Myocyte (in vitro differentiated cells): ENCODE results near the gene MAST1. TPM values are rescaled to one million over a fixed set of nuclear protein-coding genes. Genes with fewer than 3 reads are reported as not detected.
A peak's percentile ranks its signal among the peaks of the same experiment; 100 is the strongest.
"Not testable (repeated sequence)": the region's sequence is repeated elsewhere in the genome, so short reads cannot be mapped to it uniquely, and the experiment has no call there.

Source experiments
- DNase-seq: peaks from one replicate; pipeline ENCODE4 v3.0.0-alpha.2; 2012; ENCODE audit warnings: low read depth
- microRNA-seq: library from miRNA; unstranded; fragments of <30 nt; microRNA quantifications from one replicate; pipeline ENCODE4, GENCODE V29; 2016
- total RNA-seq: library from RNA; depleted of rRNA; stranded (reverse); fragments of >200 nt; gene quantifications from 2 replicates; pipeline ENCODE4 v1.2.3, GENCODE V29; 2014

Gene MAST1
- total RNA-seq, 1 donor from 2014 or later = not detected

GRCh38 chr19:12888006-12888603 is 49.8 kb downstream of the MAST1 start:
- no peak for DNase-seq

- not testable (repeated sequence) for DNase-seq
These were observed 52.0 kb downstream of the MAST1 start for GRCh38 chr19:12890299-12890786.

- DNase-seq = peak; percentile 99
These were observed 52.7 kb downstream of the MAST1 start, which contains the start of gene GCDH for GRCh38 chr19:12890787-12891552. GCDH (plus strand) TSS chr19:12891160; CDS start chr19:12891305, 145 bp downstream.

- DNase-seq = no peak
These were observed 53.3 kb downstream of the MAST1 start for GRCh38 chr19:12891553-12892021.

DNA sequence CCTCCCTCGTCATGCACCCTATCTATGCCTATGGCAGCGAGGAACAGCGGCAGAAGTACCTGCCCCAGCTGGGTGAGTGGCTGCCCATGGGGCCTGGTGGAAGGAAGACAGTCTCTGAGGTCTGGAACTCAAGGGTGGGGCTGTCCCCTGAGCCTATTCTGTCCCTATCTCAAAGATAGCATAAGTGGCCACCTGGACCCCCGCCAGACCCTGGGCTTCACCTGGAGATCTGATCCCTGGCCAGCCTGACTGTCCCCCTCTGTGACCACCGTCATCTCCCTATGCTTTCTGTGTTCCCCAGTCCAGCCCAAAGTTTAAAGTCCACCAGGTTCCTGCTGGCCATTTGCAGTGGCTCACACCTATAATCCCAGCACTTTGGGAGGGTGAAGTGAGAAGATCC is 55.3 kb downstream of the MAST1 start:
- no peak for DNase-seq

DNA sequence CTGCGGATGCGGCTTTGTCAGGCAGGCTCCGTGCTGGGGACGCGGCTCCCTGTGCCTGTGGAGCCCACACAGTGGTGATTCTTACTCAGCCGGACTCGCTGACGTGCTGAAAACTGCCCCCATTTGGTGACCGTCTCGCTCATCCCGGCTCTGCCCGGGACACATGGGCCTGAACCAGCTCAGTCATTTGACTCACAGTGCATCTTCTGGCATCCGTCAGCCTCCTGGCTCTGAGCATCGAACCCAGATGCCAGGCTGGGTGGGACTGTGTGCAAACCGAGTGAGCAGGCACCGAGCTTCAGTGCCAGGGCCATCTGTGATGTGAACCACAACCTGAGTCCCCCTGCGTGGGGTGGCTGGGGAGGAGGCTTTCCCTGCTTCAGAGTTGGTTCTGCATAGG is 58.1 kb downstream of the MAST1 start:
- no peak for DNase-seq

- no peak for DNase-seq
These were observed 61.7 kb downstream of the MAST1 start for GRCh38 chr19:12899891-12900518.

- DNase-seq = no peak
These were observed 68.9 kb downstream of the MAST1 start for GRCh38 chr19:12907166-12907565.

DNA sequence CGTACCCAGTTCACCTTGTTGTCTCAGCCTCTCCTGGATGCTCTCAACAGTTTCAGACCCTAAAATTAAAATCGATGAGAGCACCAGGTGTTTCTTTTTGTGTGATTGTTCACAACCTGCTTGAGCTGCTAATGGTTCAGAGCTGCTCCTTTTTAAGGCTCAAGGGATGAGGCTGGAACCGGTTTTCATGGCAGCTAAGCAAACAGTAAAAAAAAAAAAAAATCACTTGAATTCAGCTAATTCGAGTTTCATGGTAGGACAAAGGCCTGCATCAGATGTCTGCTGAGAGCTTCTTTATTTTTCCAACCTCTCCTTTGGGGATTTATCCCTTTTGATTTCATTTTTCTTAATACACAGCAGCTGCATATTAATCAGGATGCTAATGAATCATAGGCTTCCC is 74.3 kb downstream of the MAST1 start:
- DNase-seq = no peak

DNA sequence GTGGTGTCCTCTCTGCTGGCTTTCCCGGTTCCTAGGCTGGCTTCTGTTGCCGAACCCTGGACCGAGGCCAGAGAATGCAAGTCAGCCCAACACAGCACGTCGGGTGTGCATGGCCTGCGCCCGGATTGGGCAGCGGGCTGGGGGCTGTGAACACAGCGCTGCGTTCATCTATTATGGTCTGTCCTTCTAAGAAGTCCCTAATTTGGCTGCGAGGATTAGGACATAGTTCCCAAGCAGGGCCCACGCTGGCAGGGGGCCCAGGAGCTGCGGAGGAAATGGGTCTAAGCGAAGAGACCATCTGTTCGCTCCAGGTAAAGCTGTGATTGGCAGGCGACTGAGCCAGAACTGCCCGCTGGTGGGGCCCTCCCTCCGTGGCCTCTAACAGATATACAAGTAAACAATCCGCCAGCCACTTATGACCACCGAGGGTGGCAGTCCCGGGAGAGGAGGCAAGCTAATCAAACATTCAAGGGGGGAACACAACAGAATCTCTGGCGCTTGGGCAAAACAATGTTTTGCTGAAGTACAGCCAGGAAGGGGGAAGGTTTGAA is 74.8 kb downstream of the MAST1 start:
- peak; percentile 43 for DNase-seq

DNA sequence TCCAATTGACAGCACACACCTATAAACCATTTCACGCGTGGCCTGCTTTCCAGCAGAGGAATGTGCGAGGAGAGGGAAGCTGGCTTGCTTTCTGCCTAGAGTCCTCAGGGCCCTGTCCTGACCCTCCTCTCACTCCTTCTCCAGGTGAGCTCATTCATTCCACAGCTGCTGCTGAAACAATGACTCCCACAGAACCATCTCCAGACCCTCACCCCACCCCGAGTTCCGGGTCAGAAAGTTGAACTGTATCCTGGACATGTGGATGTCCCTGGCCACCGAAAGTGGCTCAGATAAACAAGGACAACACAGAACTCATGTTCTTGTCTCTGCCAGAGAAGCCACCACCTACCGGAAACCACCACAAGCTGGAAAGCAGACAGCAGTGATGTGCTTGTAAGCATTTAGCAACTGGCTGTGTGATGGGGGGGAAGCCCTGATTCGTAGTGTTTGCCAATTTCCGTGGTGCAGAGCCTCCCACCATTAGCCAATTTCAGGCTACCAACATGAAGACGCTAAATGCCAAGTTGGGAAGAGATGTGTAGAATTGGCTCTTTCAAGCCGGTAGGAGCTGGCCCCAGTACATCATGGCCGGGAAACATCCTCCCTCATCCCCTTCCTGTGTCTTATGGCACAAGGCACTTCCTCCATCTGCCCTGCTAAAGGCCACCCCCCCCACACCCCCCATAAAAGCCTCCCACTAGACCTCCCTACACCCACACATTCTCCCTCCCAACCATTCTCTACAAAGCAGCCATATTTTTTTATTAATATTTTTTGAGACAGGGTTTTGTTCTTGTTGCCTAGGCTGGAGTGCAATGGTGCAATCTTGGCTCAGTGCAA is 75.8 kb downstream of the MAST1 start:
- DNase-seq = no peak

GRCh38 chr19:12915860-12916259 is 77.5 kb downstream of the MAST1 start:
- DNase-seq = not testable (repeated sequence)

DNA sequence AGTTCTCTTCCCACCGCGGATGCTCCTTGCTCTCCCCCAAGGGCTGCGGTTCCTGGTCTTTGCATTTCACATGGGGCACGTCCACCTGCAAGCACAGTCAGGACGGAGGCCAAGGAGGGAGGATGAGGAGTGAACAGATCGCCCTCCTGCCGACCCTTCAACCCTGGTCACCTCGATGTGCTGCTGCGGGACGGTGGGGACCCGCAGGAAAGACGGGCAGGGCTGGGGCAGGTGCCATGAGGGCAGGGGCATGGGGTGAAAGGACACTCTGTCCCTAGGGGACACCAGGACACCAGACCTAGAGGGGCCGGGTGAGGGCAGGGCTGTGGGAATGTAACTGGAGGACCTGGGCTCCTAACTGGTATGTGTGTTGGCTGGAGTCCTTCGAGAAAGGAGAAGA is 79.9 kb downstream of the MAST1 start:
- DNase-seq = no peak

DNA sequence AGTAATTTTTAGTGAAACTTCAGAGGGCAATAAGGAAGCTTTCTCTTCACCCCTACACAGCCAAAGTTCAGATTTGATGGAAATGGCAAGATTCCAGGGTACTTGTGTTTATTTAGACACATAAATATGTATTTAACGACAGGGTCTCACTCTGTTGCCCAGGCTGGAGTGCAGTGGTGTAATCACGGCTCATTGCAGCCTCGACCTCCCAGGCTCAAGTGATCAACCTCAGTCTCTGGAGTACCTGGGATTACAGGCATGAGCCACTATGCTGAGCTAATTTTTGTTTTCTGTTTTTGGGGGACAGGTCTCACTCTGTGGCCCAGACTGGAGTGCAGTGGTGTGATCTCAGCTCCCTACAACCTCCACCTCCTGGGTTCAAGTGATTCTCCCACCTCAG is 82.7 kb downstream of the MAST1 start:
- DNase-seq = no peak

DNA sequence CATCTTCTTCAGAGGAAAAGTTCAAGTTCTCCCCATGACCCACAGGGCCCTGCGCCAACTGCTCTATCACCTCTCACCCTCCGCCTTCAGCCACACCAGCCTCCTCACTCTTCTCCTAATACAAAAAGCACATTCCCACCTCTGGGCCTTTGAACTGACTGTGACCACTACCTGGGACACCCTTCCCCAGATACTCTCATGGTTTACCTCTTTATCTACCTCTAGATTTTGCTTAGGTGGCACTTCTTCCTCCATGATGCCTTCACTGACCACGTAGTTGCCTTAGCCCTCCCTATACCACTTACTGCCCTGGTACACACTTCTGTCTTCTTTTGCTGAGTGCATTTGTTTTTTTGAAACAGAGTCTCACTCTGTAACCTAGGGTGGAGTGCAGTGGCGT is 84.6 kb downstream of the MAST1 start:
- DNase-seq = no peak

Small RNA genes lying within 50 kb of the gene (microRNA-seq; reads per million reads assigned to microRNA genes)
- gene MIR5695 = not detected
- gene MIR6794 = not detected

Other genes with a start within 250 kb of the MAST1 start
- 5.8 and 8.6 TPM in 2 replicates for gene ZNF490, start 227.7 kb upstream of the MAST1 start, total RNA-seq
- gene ZNF791, start 227.6 kb upstream of the MAST1 start, total RNA-seq = 12.5 and 13.6 TPM in 2 replicates
- gene MAN2B1, start 171.8 kb upstream of the MAST1 start, total RNA-seq = 50.7 and 52.0 TPM in 2 replicates
- gene WDR83, start 171.7 kb upstream of the MAST1 start, total RNA-seq = 10.2 and 10.5 TPM in 2 replicates
- 72.5 and 97.1 TPM in 2 replicates for gene DHPS, start 156.6 kb upstream of the MAST1 start, total RNA-seq
- not detected in 2 replicates for gene GNG14, start 150.5 kb upstream of the MAST1 start, total RNA-seq
- gene FBXW9, start 141.9 kb upstream of the MAST1 start, total RNA-seq = 11.9 and 12.2 TPM in 2 replicates
- gene TNPO2, start 114.6 kb upstream of the MAST1 start, total RNA-seq = 45.6 and 51.3 TPM in 2 replicates
- gene TRIR, start 103.8 kb upstream of the MAST1 start, total RNA-seq = 200 and 262 TPM in 2 replicates
- gene GET3, start 101.0 kb upstream of the MAST1 start, total RNA-seq = 73.1 and 96.8 TPM in 2 replicates
- gene BEST2, start 86.7 kb upstream of the MAST1 start, total RNA-seq = 0.05 and 0.24 TPM in 2 replicates
- 39.6 and 49.9 TPM in 2 replicates for gene HOOK2, start 63.0 kb upstream of the MAST1 start, total RNA-seq
- 84.4 and 96.5 TPM in 2 replicates for gene JUNB, start 47.0 kb upstream of the MAST1 start, total RNA-seq
- 109 and 130 TPM in 2 replicates for gene PRDX2, start 36.7 kb upstream of the MAST1 start, total RNA-seq
- gene THSD8, start 36.4 kb upstream of the MAST1 start, total RNA-seq = not detected in 2 replicates
- gene RNASEH2A, start 31.9 kb upstream of the MAST1 start, total RNA-seq = 3.5 and 4.3 TPM in 2 replicates
- gene RTBDN, start 3.9 kb upstream of the MAST1 start, total RNA-seq = not detected in 2 replicates
- gene DNASE2, start 42.9 kb downstream of the MAST1 start, total RNA-seq = 21.3 and 22.3 TPM in 2 replicates
- not detected in 2 replicates for gene KLF1, start 48.7 kb downstream of the MAST1 start, total RNA-seq
- 32.8 and 42.3 TPM in 2 replicates for gene GCDH, start 52.6 kb downstream of the MAST1 start, total RNA-seq
- 0.16 TPM in 1 of 2 replicates, not detected in the other for gene SYCE2, start 80.8 kb downstream of the MAST1 start, total RNA-seq
- 47.8 and 55.7 TPM in 2 replicates for gene FARSA, start 95.2 kb downstream of the MAST1 start, total RNA-seq
- gene CALR, start 100.1 kb downstream of the MAST1 start, total RNA-seq = 890 and 1,463 TPM in 2 replicates
- gene RAD23A, start 107.3 kb downstream of the MAST1 start, total RNA-seq = 199 and 236 TPM in 2 replicates
- gene GADD45GIP1, start 118.7 kb downstream of the MAST1 start, total RNA-seq = 44.6 and 58.1 TPM in 2 replicates
- not detected in 2 replicates for gene DAND5, start 131.1 kb downstream of the MAST1 start, total RNA-seq
- gene NFIX, start 157.0 kb downstream of the MAST1 start, total RNA-seq = 17.7 and 23.3 TPM in 2 replicates